ENCODE results near the gene ASIC2.

Gene ASIC2

DNA sequence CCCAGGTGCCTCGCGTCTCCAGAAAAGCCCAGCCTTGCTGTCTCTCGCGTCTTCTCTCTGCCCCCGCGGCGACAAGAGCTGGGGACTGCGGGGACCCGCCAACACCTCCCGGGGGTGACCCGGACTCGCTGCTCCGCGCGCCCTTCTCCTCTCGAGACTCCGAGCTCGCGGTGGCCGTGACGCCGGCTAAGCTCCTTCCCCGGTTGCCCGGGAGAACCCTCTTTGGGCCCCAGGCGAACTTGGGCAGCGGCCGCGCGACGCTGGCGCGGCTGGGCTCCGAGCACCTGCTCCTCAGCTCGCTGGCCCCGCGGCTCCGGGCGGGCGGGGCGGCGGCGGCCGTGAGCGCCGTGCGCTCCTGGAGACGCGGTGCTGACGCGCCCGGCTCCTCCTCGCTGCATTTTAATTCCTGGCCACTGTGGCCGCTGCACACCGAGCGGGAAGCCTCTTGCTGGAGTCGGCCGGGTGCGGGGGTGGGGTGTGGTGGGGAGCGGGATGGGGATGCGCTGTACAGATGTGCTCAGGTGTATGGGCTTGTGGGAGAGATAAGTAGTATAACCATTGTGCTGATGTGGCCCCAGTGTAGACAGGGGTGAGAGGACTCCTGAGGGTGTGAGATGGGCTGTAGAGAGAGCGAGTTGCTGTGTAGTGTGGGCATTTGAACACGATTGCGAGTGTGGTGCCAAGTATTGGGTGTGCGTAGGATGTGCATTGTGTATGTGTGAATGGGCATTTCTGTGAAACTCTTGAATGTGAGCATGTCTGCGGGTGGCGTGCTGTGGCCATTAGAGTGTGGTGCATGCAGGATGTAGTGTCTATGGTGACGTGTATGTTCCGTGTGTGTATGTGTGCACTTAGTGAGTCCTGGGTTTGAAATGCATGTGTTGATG lies at the start of gene ASIC2:
TSS of gene ASIC2 (minus strand) at position 315 of the 887 bp plus-strand sequence.
- no peak for DNase-seq (ENCODE audit: low read depth)

DNA sequence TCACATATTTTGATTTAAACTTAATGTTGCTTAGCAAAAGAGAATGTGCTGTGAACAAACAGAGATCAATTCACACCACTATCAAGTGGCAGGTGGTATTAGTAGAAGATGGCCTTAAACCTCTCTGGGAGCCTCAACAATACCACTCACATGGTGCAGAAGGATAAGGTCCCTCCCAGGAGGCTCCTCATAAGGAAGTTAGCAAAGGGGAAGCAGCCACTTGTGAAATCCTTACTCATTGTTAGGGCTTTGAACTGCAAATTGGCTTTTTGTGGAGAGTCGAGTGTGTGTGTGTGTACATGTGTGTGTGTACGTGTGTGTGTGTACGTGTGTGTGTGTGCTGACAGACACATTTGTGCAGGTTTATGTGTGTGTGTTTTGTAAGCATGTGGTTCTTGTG lies 48.9 kb upstream of the ASIC2 start:
- no peak for DNase-seq (ENCODE audit: low read depth)

DNA sequence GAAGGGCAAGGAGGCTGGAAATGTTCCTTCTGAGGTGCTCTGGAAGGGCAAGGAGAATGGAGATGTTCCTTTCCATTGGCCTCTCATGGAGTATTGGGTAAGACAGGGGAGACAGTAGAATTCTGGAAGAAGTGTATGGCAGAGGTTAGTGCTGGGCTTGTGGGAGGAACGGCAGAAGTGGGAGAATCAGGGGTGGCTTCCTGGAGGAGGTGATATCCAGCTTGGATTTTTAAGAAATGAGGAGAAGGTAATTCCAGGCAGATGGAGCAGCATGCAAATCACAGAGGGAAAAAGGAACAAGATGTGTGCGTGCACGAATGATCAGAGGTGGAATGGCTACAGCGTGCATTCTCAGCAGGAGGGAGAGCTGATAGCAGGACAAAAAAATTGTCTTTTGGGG lies 45.1 kb upstream of the ASIC2 start:
- no peak for DNase-seq (ENCODE audit: low read depth)

DNA sequence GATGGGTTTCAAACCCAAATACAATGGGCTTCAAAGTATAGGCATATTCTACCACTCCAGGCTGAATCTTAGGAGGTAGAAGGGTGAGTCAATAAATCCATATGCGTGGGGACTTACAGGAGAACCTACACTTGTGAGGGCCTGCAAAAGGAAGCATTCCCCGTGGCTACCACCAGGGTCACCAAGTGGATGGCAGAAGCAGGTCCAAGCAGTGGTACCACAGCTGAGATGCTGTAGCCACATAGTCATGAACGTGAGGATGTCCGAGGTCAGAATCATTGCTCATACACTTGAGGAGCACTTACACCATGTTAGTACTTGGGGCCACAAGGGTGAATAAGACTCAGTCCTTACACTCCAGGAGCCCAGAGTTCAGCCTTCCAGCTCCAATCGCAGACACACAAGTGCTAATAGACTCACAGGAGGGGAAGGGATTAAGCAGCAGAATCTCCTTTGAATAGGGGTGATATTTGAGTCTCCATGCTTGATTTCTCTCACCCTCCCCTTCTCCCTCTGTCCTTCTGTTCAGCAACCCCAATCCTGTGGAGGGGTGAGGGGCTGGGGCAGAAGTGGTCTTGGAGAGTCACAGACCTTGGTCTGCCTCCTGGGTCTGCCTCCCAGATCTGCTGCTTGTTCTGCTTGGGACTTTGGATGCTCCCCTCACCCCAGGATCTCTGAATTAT lies 42.5 kb upstream of the ASIC2 start:
- no peak for DNase-seq (ENCODE audit: low read depth)

DNA sequence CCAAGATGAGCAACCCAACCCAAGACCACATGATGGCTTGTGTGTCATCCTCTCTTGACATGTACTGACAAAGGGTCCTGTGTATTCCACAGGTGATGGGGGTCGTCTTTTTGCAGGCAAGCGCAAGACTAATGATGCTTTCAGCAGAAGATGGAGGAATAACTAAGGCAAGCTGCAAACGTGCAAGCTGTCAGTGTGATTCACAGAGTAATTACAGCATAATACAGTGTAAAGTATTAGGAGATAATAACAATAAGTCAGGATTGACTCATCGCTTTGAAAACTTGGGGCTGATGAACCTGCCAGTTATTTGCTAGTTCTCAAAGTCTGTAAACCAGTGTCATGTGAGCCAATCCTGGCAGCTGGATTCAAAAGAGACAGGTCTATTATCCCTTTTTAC lies 41.6 kb upstream of the ASIC2 start:
- no peak for DNase-seq (ENCODE audit: low read depth)

DNA sequence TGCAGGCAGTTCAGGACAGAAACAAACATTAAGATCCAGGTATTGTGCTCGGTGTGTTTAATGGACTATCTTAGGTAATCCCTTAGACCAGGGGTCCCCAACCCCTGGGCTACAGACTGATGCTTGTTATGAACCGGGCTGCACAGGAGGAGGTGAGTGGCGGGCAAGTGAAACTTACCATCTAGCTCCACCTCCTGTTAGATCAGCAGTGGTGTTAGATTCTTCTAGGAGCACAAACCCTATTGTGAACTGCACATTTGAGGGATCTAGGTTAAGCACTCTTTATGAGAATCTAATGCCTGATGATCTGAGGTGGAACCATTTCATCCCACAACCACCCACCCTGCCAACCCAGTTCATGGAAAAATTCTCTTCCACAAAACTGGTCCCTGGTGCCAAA lies 37.8 kb upstream of the ASIC2 start:
- no peak for DNase-seq (ENCODE audit: low read depth)

DNA sequence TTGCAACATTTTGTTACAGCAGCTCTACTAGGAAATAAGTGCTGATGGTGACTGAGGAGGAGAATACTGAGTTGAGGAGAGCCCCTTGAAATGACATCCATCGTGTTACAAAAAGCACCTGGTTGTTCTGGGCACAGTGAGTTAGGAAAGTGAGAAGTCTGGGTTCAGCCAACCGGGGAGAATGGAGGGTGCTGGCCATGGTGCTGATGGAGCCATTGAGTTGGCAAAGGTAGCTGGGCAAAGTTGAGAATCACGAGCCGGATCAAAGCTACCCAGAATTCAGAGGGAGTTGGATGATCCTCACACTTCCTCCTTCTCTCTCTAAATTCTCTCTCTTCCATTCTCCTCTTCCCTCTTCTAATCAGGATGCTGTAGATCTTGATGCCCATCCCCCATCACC lies 35.0 kb upstream of the ASIC2 start:
- DNase-seq (ENCODE audit: low read depth) = no peak

DNA sequence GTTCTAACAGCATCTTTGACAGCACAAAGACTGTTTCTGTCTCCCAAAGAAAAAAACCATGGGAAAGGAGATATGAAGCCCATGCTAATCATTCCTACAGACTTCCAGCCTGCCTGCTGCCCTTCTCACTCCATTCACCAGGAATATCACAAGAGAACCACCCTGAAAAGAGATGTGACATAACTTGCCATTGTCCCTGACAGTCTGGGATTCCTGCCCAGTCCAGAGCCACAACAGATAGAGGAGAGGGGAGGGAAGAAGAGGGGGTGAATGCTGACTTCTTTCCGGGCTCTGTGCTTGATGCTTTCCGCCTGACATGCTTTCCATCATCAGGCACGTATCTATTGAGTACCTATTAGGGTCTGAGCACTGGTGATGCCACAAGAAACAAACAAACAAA lies 31.6 kb upstream of the ASIC2 start:
- no peak for DNase-seq (ENCODE audit: low read depth)

DNA sequence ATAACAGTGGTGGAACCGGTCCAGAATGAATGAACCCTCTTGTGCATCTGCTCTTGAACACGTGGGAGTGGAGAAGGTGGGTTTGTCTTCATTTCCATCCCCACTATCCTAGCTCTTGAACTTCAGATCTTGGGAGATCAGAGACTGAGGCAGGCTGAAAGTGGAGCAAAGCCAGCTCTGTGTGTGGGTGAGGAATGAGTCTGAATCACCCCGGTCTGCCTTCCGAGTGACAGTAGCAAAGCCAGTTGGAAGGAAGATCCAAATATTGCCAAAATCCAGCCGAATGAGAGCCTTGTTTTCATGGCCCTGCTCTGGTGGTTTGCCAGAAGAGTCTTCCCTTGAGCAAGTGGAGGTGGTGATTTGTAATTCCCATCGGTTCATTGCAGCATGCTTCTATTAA lies 29.0 kb upstream of the ASIC2 start:
- no peak for DNase-seq (ENCODE audit: low read depth)

DNA sequence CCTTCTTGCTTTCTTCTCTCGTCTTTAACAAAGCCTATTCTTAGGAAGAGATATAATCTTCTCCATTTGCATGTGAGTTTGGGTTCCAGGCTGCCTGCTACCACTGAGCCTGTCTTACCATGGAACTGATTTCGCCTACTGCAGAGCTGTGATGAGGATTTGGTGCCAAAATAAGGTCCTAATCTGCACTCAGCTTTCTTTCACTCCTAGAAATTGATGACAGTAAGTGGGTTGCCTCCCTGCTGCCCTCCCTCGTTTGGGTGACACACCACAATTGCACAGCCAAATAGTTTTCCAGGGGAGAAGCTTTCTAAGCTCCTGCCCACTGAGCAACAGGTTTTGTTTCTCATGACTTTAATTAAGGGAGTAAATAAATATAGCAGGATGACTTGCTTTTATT lies 25.1 kb upstream of the ASIC2 start:
- DNase-seq (ENCODE audit: low read depth) = no peak

DNA sequence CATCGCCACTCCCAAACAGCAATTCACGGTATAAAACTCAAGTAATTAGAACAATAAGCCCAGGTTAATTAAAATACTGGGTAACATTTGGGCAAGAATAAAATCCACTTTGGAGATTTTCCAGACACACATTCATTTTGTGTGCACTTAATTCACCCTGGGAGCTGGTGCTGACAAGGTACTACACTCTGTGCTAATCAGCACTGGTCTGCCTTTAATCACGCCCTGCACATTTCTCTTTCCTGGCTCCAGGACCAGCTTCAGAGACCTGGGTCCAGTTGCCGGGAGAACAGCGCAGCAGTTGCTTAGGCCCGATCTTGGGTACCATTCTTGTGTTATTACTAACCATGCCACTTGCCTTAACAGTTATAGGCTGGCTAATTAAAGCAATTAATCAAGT lies 23.7 kb upstream of the ASIC2 start:
- no peak for DNase-seq (ENCODE audit: low read depth)

DNA sequence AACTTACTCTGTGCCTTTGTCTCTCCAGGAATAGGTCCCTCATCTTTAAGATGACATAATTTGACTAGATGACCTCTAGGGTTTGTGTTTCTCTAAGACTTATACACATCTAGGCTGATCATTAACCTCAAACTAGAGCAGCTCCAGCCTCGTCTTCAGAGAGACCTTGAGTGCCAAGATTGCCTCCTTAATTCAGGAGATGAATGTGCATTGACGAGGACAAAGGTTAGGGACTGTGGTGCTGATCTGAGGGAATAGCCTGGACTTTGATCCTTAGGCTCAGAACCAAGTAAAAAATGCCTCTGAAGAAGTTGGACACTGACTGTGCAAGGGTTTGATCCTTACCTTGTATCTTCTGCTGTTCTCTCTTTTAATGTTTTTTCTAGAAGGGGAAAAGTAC lies 17.2 kb upstream of the ASIC2 start:
- DNase-seq (ENCODE audit: low read depth) = no peak

DNA sequence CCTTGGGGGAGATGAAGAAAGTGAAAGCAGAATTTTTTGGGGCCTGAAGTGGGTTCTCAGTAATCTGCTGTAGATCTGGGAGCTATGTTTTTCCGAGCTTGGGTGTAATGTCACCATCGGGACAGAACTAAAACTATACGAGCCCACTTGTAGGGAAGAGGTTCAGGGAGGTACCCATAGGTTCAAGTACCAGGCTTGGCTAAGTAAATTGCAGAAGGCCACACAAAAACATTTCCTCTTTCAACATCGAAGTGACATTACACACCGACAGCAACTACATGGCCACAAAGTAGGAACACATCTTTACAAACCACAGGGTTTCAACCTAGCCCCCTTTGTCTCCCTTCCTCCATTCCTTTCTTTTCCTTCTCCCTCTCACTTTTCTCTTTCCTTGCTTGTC lies 10.2 kb upstream of the ASIC2 start:
- no peak for DNase-seq (ENCODE audit: low read depth)

DNA sequence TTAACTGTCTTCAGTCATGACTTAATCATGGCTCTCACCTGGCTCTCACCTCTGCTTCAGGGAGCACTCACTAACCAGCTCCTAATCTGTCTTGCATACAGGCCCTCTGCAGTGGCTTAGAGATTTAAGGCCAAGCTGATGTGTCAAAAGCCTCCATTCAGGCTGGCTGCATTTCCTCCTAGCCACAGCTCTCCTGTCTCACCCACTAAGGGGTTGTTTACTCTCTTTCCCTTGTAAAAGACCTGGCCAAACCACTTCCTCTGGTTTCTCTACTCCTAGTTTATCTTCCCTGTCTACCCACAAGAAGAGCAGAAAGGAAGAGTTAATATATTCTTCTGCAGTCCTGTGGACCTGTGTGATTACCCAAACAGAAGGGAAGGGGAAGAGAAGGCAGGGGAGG lies 9.3 kb upstream of the ASIC2 start:
- no peak for DNase-seq (ENCODE audit: low read depth)

DNA sequence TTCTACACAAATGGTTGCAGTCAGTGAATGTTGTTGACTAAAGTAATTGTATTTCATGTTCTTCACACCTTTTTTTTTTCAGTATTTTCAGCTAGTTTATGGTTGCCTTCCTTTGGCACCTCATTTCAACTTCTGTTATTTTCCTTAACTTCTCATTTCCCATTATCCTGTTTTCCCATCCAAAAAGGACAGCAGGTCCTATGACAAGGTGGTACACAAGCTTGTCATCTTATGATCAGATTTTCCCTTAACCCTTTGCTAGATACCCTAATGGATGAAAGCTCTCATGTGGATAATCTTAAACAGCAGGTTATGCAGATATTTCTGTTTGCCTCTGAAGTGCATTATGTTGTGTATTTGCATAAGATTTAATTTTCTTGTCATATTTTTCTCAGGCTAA lies 7.1 kb upstream of the ASIC2 start:
- no peak for DNase-seq (ENCODE audit: low read depth)

DNA sequence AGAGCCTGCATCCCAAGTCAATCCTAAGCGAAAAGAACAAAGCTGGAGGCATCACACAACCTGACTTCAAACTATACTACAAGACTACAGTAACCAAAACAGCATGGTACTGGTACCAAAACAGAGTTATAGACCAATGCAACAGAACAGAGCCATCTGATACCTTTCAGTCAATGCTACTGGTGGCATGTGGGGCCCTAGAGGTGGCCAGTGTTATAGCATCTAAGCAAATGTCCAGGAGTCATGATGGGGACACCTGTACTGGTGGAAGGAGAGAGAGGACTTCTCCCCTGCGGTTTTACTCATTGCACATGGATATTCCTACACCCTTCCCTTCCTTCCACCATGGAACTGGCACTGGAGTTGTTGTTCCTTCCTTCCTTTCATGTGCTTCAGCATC lies 6.0 kb upstream of the ASIC2 start:
- no peak for DNase-seq (ENCODE audit: low read depth)

DNA sequence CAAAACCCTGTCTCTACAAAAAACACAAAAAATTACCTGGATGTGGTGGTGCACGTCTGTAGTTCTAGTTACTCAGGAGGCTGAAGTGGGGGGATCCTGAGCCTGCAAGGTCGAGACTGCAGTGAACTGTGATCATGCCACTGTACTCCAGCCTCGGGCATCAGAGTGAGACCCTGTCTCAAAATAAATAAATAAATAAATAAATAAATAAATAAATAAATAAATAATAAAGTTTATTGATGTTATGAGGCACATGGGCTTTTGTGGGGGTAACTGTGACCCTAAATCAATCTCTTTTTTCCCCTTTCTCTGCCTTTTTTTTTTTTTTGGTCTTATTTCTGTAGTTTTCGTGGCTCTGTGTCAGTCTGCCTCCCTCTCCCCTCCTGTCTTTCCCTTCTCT lies 4.5 kb upstream of the ASIC2 start:
- no peak for DNase-seq (ENCODE audit: low read depth)

DNA sequence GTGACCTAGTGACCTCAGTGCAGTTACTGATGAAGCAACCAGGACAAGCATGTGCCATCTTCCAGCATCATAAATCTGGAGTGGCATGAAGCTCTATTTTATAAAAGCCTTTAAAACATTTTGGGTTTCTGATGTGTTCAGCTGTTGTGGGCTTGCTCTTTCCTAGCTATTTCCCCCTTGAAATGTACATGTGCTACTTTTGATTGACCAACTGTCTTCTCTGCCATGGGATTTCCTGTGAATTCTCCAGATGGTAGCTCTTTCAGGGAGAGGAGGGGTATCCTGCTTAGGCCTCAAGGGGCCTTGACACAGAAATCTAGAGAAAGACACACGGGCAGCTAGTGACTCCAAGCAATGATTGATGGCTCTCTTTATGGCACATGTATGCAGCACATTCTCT lies 1.9 kb upstream of the ASIC2 start:
- no peak for DNase-seq (ENCODE audit: low read depth)

DNA sequence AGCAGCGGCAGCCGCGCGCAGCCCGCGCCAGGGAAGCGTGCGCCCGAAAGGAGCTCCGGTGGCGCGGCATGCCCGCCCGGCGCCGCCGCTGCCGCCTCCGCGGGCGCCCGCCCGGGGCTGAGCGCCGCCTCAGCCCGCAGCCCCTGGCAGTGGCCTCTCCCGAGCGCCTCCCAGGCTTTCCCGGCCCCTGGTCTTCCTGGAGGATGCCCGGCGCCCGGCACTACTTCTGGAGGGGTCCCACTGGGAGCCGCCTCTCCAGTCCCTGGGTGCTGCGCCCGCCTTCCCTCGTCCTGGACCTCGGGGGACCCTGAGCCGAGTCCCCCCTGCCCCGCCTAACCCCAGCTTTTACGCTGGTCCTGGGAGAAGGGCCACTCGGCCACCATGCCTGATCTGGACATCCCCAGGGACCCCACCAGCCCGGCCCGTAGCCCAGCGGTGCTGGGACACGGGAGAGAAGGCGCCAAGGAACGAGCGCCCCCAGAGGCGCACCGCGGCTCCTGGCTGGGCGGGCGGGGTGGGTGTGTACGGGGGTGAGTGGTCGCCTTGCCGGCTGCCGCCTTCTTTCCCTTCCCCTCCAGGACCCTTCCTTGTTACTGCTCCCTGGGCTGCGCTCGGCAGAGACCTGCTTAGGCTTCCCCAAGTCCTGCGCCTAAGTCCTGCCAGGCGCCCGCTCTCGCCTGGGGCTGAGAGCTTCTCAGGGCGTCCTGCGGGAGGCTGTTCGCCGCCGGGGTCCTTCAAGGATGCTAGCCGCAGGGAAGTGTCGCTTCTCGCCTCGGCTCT lies 704 bp downstream of the ASIC2 start:
- DNase-seq (ENCODE audit: low read depth) = no peak

DNA sequence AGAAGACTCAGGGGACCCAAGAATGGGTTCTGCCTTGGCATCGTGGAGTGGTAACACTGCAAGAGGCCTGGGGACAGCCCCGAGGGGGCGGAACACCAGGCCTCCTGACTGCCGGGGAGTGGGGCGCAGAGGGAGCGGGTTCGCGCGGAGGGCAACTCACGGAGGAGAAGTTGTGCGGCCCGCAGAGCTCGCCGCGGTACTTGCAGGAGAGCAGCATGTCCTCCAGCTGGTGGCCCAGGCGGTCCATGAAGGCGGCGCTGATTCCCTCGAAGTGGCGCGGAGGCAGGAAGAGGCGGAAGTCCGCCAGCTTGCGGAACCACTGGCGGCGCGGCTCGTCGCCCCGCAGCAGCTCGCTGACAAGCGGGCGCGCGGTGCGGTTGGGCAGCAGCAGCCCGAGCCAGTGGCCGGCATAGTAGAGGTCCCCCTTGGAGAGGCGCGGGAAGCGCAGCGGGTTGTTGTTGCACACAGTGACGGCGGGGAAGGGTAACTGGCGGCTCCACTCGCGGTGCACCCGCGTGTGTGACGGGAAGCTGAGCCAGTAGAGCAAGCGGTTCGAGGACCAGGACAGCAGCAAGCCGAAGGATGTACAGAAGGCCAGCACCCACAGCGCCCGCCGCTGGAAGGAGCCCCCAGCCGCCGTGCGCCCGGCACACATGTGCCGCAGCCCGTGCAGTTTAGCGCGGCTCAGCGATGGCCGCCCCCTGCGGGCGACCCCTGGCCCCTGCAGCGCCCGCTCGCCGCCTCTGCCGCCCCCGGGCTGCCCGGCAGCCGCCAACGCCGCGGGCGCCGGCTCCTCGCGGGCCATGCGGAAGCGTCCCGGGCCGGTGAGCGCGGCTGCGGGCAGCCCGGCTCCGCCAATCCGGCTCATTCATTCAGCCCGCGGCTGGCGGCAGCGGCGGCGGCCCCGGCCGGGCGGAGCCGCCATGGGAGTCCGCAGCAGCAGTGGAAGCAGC lies 1.6 kb downstream of the ASIC2 start:
- peak; percentile 19 for DNase-seq (ENCODE audit: low read depth)

DNA sequence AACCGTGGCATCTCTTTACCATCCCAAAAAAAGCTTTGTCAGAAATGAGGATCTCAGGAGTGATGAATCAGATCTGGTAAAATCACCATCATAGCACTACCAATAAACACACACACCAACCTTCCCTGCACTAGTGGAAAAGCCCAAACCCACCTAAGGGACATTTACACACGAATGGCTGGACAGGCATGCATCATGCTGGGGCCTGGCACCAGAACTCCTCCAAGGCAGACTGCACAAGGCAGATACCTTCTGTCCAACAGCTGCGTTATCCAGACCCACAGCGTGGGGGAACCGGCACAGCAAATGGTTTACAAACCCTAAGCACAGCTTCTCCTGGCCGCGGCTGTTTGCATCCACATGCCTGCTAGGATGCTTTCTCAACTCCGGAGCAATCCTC lies 2.8 kb downstream of the ASIC2 start:
- DNase-seq (ENCODE audit: low read depth) = no peak

DNA sequence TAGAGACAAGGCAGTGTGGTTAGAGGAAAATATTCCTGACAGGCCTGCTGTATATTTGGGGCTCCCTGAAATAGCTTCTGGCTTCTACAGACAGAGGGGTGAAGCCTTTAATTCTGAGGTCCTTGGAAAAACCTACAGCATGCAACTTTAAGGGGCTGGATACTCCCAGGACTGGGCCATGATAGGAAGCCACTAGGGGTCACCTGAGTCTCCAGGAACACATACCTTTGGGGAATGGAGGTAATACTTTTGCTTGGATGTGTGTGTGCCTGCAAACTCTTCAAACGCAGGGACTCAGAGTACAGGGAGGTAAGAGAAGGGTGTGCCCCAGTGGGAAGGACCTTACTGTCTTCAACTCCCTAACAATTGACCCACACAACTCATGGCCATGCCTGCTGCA lies 4.1 kb downstream of the ASIC2 start:
- no peak for DNase-seq (ENCODE audit: low read depth)

Measured in amniotic epithelial cell (primary cell).